GM19025 (cell line): ENCODE results near the gene SMLR1.

Experiments used
- ATAC-seq: cut with Tn5 transposase; IDR thresholded peaks from one replicate; pipeline ENCODE4 v1.9.1; 2021; ENCODE audit warnings: mild to moderate bottlenecking, low read depth, moderate library complexity; ENCODE audit not compliant: unreplicated experiment

Gene SMLR1

GRCh38 chr6:130824978-130825694, 2.1 kb upstream of the SMLR1 start:
- no peak for ATAC-seq

DNA sequence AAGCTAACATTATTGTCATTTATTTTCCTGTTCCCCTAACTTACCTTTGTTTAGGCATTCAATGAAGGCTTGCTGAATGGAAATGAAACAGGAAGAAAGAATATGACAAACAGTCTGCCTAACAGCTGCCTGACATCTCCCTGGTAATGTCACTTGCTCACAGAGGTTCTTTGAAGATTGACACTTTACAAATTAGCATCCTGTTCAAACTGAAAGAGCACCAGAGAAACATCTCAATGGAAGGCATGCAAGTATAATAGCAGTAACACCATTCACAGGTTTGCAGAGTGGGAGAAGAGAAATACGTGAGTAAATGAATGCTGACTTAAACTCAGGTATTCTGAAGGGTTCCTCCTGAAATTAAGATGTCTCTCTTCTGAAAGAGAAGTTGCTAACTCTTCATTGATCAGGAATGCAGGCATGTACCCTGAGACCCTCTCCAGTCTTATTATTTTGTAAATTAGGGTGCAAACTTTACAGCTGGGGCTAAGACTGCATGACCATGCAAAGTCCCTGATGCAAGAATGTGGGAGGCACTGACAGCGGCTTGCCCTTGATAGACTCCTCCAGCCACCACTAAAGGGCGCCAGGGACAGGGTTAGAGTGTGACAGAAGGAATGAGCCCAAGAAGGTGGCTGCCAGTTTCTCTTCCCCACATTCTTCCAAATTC, 1.3 kb upstream of the SMLR1 start:
- ATAC-seq = no peak

GRCh38 chr6:130826442-130827246, 562 bp upstream of the SMLR1 start:
- ATAC-seq = no peak

DNA sequence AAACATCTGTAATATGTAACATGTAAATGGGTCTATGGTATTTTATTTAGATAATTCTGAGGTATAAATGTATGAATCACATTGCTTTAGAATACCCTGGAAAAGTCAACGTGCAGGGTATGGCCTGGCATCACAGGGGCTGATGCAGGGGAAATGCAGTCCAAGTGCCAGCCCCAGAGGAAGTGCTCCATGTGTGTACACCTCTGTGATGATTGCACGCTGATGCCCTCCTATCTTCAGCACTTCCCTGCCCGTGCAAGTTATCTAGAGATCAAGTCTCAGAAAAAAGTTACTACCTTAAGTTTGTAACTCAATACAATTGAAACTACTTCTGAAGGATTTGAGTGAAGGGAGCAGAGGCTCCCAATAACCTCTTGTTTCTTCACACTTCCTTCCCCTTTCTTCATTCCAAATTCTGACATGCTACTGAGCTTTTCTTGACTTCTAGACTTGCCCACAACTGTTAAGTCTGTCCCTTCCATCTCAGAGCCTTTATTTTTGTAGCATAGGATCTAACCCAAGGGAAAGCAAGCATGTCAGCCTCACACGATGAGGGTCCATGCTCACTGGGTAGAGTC, 2.2 kb downstream of the SMLR1 start:
- ATAC-seq = no peak

DNA sequence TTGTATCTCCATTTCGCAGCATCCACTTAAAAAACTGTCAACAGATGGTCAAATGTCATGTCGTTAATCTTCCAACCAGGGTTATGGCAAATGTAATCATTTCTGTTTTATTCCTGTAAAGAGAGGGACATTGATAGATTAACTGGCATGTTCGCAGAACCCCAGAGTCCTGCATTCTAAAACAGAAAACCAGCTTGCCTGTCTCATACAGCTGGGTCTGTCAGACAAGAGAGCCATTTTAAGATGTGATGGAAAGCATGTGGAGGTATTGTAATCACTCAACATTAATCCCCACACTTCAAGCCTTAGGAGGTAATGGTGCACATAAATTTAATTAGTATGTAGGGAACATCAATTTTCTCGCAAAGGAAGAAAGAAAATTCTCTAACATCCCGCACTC, 4.4 kb downstream of the SMLR1 start:
- no peak for ATAC-seq

DNA sequence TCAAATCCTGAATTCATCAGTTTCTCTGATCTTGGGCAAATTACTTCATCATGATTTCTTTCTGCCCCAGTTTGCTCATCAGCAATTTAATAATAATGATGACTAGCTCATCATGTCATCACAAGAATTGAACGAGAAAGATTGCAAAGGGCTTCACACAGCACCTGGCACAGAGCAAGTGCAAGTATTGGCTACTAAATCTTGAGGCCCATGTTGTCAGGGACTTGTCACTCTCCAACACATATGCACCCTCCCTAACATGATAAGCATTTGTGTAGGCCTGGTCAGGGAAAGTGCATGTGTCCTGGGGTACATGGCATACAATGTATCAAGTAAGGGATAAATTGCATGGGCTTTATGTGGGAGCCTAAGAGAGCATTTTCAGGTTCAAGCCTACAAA, 6.4 kb downstream of the SMLR1 start:
- ATAC-seq = no peak

GRCh38 chr6:130834482-130835251, 7.5 kb downstream of the SMLR1 start:
- no peak for ATAC-seq

- no peak for ATAC-seq
Observed at GRCh38 chr6:130836055-130836640, 8.9 kb downstream of the SMLR1 start.

DNA sequence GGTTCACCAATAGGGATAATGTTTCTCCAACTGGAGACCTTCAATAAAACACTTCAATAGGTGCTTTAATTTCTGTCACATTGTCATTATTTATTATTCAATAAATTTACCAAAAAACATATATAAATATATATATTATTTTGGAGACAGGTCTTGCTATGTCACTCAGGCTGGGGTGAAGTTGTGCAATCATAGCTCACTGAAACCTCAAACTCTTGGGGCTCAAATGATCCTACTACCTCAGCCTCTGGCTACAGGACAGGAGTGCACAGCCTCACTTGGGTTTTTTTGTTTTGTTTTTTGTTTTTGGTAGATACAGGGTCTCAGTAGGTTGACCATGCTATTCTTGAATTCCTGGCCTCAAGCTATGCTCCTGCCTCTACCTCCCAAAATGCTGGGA, 9.9 kb downstream of the SMLR1 start:
- no peak for ATAC-seq

GRCh38 chr6:130838250-130838860, 11.1 kb downstream of the SMLR1 start:
- no peak for ATAC-seq

GRCh38 chr6:130838951-130839350, 11.7 kb downstream of the SMLR1 start:
- no peak for ATAC-seq

DNA sequence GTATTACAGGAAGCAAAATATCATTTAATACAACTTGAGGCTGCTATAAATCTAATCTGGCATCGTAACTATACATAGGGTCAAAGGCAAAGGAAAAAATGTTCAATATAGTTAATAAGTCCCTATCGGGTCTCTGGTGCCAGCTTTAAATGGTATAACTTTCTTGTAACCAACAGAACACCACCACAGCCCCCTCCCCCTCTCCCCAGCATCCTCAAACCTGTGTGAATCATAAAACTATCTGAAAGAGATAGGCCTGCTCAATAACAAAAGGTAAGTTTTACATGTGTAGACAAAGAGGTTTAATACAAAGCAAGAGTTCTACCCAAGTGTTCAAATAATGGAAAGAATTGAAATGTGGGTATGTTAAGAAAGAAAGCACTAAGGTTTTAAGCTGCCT, 12.2 kb downstream of the SMLR1 start:
- no peak for ATAC-seq

DNA sequence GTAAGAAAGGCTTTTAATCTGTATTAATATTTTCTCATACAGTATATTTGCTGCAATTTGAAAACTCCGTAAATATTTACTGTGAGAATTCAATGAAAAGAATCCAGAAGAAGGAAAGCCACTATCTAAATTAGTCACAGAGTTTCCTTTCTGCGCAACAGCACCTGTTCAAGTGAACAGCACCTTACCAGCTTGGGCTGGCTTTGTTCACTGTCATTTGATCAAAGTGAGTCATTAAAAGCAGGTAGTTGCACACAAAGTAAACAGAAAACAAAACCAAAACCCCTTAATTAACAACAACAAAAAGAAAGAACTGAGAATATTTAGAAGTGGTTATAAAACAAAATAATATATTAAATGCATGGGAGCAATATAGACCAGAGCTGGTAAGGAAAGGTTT, 12.8 kb downstream of the SMLR1 start:
- no peak for ATAC-seq

DNA sequence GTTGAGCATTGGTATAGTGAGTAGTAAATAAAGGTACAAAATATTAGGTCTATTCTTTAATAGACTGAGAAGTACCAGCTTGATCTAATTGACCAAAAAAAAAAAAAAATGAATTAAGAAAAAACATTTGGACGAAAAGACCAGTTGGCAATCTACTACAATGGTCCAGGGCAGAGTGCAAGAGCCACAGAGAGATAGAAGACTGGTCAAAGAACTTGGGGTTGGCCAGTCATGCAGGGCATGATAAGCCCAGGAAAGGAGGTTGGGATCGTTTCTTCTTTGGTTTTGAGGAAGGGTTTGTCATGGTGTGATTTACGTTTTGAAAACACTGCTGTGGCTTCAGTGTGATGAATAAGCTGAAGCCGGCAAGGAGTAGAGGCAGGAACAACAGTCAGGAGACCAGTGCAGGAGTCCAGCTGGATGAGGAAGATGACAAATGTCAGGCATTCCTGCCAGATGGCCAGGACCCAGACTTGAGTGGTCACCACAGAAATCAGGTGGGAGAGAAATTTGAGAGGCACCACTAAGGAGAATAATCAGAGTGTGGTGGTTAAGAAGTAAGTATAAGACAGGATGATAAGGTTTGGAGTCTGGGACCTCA, 14.0 kb downstream of the SMLR1 start:
- ATAC-seq = no peak

DNA sequence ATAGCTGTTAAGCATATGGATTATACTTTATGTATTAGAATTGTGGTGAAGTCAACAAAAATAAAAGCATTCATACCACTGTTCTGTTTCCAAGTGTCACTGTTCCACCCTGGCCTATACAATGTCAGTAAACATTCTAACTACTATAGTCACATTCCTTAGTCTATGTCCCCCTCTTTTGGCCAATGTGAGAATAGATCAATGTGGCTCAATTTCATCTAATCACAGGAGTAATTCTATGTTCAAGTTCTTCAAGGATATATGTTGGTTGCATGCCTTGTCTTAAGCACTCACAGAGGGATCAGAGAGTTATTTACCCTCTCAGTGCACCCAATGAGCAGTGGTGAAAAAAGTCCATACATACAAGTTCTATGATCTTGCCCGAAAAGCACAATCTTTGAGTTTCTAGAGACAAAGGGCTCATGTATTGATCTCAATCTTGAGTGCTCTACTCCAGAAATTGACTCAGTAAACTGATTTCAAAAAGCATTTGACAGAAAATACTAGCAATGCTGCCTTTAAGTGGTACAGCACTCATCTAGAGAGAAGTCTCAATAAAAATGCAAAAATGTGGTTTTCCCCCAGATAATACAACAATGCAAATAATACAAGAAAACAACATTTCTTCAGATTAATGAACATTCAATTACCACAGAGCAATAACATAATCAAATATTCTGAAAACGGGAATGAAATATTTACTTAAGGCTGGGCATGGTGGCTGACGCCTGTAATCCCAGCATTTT, 16.5 kb downstream of the SMLR1 start:
- ATAC-seq = peak; percentile 70

GRCh38 chr6:130846501-130846900, 19.3 kb downstream of the SMLR1 start:
- ATAC-seq = no peak

DNA sequence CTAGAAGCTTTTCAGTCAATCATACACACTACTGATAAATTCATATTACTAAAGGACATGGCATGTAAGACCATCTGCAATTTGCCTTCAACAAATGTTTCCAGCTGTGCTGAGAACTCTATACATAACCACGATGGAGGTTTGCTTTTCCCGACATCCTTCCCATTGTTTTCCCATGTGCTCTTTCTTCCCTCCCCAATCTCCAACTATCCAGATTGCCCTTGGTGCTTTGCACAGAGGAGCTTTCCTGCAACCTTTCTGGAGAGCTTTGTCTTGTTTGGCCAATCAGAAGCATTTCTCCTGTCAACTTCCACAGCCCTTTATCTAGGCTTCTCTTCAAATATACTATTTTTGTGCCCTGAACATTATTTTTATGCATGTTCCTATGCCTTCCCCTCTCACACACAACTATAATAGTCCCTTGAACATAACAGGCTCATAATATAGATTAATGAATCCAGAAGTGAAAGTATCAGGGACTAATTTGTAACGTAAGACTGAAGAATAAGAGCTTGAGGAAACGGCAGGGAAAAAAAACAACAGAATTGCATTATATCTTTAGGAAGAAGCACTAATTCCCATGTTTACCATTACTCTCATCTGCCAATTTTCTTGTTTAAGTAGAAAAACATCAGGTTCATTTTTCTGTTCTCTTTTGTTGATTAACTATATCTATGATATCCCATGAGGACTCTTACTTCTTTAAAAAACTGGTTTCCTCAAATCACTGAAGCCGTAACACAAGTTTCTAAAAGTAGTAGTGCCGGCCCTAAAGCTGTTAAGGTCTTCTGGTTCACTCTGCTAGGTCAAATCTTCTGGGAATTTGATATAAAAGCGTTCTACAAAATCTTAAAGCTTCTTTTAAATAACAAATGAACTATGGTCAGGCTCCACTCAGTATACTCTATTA, 20.1 kb downstream of the SMLR1 start:
- no peak for ATAC-seq

DNA sequence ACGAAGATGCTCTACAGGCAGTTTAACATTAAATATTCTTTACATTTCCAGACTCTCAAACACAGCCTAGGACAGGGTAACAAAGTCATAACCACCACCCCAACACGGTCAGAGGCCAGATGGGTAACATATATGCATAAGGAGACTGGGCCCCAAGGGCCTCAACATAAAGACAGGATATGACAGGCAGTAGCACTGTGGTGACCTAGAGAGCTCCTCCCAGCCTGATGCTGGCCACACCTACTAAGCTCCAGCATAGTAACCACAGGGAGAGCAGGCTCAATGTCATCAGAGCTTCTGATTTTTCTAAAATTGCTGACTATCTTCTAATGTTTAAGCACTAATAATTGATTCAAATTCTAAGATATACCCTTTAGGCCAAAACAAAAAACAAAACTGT, 21.7 kb downstream of the SMLR1 start:
- peak; percentile 81 for ATAC-seq
